Measurements from ENCODE around the gene CKS1B. TPM values are rescaled to one million over a fixed set of nuclear protein-coding genes. Genes with fewer than 3 reads are reported as not detected.

Gene CKS1B
- total RNA-seq, 3 donors from 2014 or later (not counting 1 experiment from before 2014, with no cell fraction given) = 8.5 to 13.0 (median 12.9) TPM

- DNase-seq = peak in 1 of 2 donors; percentile 33
- intact Hi-C loops (cut with micrococcal nuclease) = no loop called here
- Mint-ChIP-seq H3K4me1 (peaks cover 20 to 50% of the 10 kb centered on the region in 2 donors), H3K4me3 (no peak overlapping the region), H3K9me3 (no peaks in the 10 kb centered on the region), H3K27me3 (ENCODE audit: low read depth in 2 of 2) (no peaks in the 10 kb centered on the region), H3K27ac (peak overlapping the region in 1 of 2 donors; percentile 22), H3K36me3 (no peaks in the 10 kb centered on the region)
- Histone ChIP-seq H3K9me3 (ENCODE audit: control insufficient read depth, insufficient read depth, low read length) (no peaks in the 10 kb centered on the region), H3K4me3 (ENCODE audit: low read length) (no peak overlapping the region), H3K27me3 (ENCODE audit: control insufficient read depth, insufficient read depth, low read length) (no peaks in the 10 kb centered on the region), H3K27ac (ENCODE audit: low read length) (peak overlapping the region; percentile 69), H3K36me3 (ENCODE audit: control insufficient read depth, insufficient read depth, low read length) (peaks cover 20% of the 10 kb centered on the region), H3K4me1 (ENCODE audit: control insufficient read depth, insufficient read depth, low read length) (peaks cover 60% of the 10 kb centered on the region)
- WGBS (ENCODE audit: insufficient coverage) = 92% methylated on average over 5 of the region's 5 CpGs
- ATAC-seq = no peak
- TF ChIP-seq CTCF (IDR thresholded peaks at IDR 0.05) = no peak
Observed at GRCh38 chr1:154941333-154942013, 33.0 kb upstream of the CKS1B start.

- Mint-ChIP-seq H3K4me3 (no peak overlapping the region), H3K9me3 (no peaks in the 10 kb centered on the region)
Observed at GRCh38 chr1:154943649-154944400, 30.7 kb upstream of the CKS1B start.

GRCh38 chr1:154944401-154945159, 29.9 kb upstream of the CKS1B start:
- Histone ChIP-seq H3K27ac (ENCODE audit: low read length) (no peak overlapping the region), H3K36me3 (ENCODE audit: control insufficient read depth, insufficient read depth, low read length) (peaks cover 39% of the 10 kb centered on the region), H3K4me3 (ENCODE audit: low read length) (no peak overlapping the region), H3K9me3 (ENCODE audit: control insufficient read depth, insufficient read depth, low read length) (no peaks in the 10 kb centered on the region), H3K27me3 (ENCODE audit: control insufficient read depth, insufficient read depth, low read length) (no peaks in the 10 kb centered on the region), H3K4me1 (ENCODE audit: control insufficient read depth, insufficient read depth, low read length) (peaks cover 49% of the 10 kb centered on the region)
- intact Hi-C loops (cut with micrococcal nuclease) = no loop called here
- H3K27me3 Mint-ChIP-seq (ENCODE audit: low read depth in 2 of 2) = no peaks in the 10 kb centered on the region
- ATAC-seq (no peak), DNase-seq (no peak)
- WGBS (ENCODE audit: insufficient coverage) = 65% methylated on average over 9 of the region's 9 CpGs
- H3K4me3 Mint-ChIP-seq = no peak overlapping the region
- TF ChIP-seq CTCF (IDR thresholded peaks at IDR 0.05) = no peak
- H3K36me3 Mint-ChIP-seq = no peaks in the 10 kb centered on the region
- peaks cover 4 to 28% of the 10 kb centered on the region in 2 donors for H3K4me1 Mint-ChIP-seq
- H3K27ac Mint-ChIP-seq = peak overlapping the region in 1 of 2 donors; percentile 73
- H3K9me3 Mint-ChIP-seq = no peaks in the 10 kb centered on the region

More at GRCh38 chr1:154943649-154944400, 30.7 kb upstream of the CKS1B start:
- no peaks in the 10 kb centered on the region for H3K27me3 ChIP-seq (ENCODE audit: control insufficient read depth, insufficient read depth, low read length)
- peak; percentile 46 for TF ChIP-seq CTCF (IDR thresholded peaks at IDR 0.05)
- H3K36me3 ChIP-seq (ENCODE audit: control insufficient read depth, insufficient read depth, low read length) = peaks cover 38% of the 10 kb centered on the region
- Mint-ChIP-seq H3K4me1 (peaks cover 4 to 32% of the 10 kb centered on the region in 2 donors), H3K27me3 (ENCODE audit: low read depth in 2 of 2) (no peaks in the 10 kb centered on the region), H3K36me3 (no peaks in the 10 kb centered on the region), H3K27ac (peak overlapping the region; percentile 22 to 73)
- intact Hi-C loops (cut with micrococcal nuclease) = no loop called here
- DNase-seq (peak in 1 of 2 donors; percentile 75), ATAC-seq (peak in 2 of 3 donors; percentile 33 to 39)
- no peak overlapping the region for H3K4me3 ChIP-seq (ENCODE audit: low read length)
- H3K9me3 ChIP-seq (ENCODE audit: control insufficient read depth, insufficient read depth, low read length) = no peaks in the 10 kb centered on the region
- 33% methylated on average over 6 of the region's 6 CpGs for WGBS (ENCODE audit: insufficient coverage)
- peak overlapping the region; percentile 11 for H3K27ac ChIP-seq (ENCODE audit: low read length)
- peaks cover 49% of the 10 kb centered on the region for H3K4me1 ChIP-seq (ENCODE audit: control insufficient read depth, insufficient read depth, low read length)

All from natural killer cell (primary cell).